NB4 (cell line): Measurements from ENCODE around the gene TLCD3A.
A peak's percentile ranks its signal among the peaks of the same experiment; 100 is the strongest.

ENCODE experiments used
- DNase-seq: peaks from one replicate; pipeline ENCODE4 v3.0.0; 2010; ENCODE audit warnings: low read depth
- H3K4me3 ChIP-seq: one replicate; pipeline ENCODE4 v1.5.1; 2011; ENCODE audit warnings: mild to moderate bottlenecking, low read depth, low read length, moderate library complexity
- CTCF ChIP-seq: IDR thresholded peaks from one replicate; pipeline ENCODE4 v1.5.1; 2012; ENCODE audit warnings: low read depth, low read length
- MAX ChIP-seq: IDR thresholded peaks from 2 replicates; pipeline ENCODE4 v1.6.1; 2011; ENCODE audit warnings: low read depth, low read length
- MYC ChIP-seq: IDR thresholded peaks from 2 replicates; pipeline ENCODE4 v1.6.1; 2011; ENCODE audit warnings: low read depth, low read length
- POLR2A ChIP-seq: IDR thresholded peaks from 2 replicates; pipeline ENCODE4 v1.6.1; 2011; ENCODE audit warnings: mild to moderate bottlenecking; ENCODE audit not compliant: insufficient read length; ENCODE audit errors: extremely low read depth

Gene TLCD3A

DNA sequence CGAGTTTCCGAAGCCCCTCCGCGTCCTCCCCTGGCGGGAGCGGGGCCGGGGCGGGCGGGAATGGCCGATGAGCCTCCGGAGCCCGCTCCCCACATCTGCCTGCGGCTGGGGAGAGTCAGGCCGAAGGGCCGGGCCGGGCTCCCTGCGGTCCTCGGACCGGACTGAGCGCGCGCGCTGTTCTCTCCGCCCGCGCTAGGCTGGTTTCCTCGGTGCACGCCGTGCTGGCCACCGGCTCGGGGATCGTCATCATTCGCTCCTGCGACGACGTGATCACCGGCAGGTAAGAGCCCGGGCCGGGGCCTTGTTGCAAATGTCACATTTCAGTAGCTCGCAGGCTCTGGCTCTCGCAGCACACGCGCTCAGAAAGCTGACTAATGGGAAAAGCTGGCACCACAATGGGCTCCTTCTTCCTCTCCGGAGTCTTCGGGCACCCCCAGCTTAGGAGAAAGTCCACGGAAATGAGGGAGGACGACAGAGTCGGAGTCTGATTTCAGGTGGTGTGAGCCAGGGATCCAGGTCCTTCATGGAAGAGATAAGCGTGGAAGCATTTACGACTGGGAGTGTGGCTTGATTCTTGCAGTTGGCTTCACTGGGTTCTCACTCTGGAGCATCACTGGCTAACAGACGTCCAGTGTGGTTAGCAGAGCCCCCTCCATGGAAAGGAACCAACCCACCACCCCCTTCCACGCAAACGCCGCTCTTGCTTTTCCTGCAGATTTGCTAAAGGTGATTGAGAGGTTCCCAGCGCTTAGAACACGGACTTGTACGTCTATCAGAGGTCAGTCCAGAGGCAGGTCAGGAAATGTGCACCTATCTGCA, 715 bp downstream of the TLCD3A start:
- H3K4me3 ChIP-seq, result peak overlapping the region; percentile 38
- peak; percentile 35 for DNase-seq
- TF ChIP-seq MYC (no peak), MAX (no peak), CTCF (no peak), POLR2A (no peak)

- no peak for TF ChIP-seq POLR2A
- no peak for TF ChIP-seq MAX
- TF ChIP-seq MYC, result no peak
- TF ChIP-seq CTCF, result no peak
Observed at GRCh38 chr17:733743-734142, 1.3 kb downstream of the TLCD3A start.

GRCh38 chr17:737561-738113, 5.2 kb downstream of the TLCD3A start:
- H3K4me3 ChIP-seq, result no peak overlapping the region
- no peak for TF ChIP-seq MAX
- no peak for TF ChIP-seq POLR2A
- no peak for TF ChIP-seq MYC
- no peak for TF ChIP-seq CTCF
- DNase-seq, result no peak

More at GRCh38 chr17:733743-734142, 1.3 kb downstream of the TLCD3A start:
- DNase-seq, result no peak
- no peak overlapping the region for H3K4me3 ChIP-seq

GRCh38 chr17:740240-741017, 8.0 kb downstream of the TLCD3A start:
- TF ChIP-seq MAX, result no peak
- DNase-seq, result peak; percentile 86
- H3K4me3 ChIP-seq, result no peak overlapping the region

DNA sequence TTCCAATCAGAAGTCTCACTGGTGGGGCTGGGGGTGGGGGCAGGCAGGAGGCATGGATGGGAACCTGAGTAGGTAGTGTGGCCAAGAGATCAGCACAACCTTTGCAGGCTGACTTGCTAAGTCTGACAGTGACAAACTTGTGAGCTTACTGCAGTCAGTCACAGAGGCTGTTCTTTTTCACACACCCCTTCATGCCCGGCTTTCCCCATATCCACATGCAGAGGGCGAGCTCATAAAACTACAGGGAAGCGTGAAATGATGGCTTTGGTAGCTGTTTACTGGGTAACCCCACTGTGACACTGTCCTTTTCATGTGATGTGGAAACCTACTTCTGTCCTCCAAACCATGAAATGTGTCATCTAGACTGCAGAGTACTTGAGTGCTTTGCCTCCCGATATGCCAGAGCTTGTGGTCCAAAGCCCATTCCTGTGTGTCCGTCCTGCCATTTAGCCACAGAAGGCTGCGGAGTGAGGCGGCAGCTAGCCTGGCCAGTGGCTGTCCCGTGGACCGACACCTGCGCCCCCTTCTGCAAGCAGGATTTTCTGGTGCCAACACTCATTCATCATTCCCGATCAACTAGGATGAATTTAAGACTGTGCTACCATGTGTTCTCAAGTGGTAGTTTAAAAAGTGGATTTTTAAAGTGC, 9.9 kb downstream of the TLCD3A start:
- no peak for TF ChIP-seq MYC
- DNase-seq, result peak; percentile 14
- H3K4me3 ChIP-seq, result no peak overlapping the region

DNA sequence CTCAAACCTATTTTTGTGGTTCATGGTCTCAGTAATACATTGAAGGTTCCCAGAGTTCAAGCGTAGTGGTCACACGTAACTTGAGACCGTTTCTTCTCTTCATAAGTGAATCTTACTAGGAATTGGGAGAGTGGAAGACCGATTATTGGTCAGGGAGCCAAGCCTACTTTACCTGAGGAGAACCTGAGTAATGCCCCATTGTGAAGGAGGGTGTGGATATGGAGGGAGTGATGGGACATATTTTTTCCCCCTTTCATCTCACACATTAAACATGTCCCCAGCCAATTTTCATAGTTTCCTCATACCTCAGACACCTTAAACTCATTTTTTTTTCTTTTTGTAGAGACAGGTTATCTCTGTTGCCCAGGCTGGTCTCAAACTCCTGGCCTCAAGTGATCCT, 10.7 kb downstream of the TLCD3A start:
- TF ChIP-seq POLR2A (no peak), CTCF (no peak), MAX (no peak), MYC (no peak)

More for the DNA sequence above, 10.7 kb downstream of the TLCD3A start:
- DNase-seq, result no peak
- no peak overlapping the region for H3K4me3 ChIP-seq
